Tibial nerve (tissue), 4 donors: ENCODE results near the gene TESMIN. TPM values are rescaled to one million over a fixed set of nuclear protein-coding genes. Genes with fewer than 3 reads are reported as not detected.

Experiments
- DNase-seq, 2 donors: peaks; one replicate each; pipeline ENCODE4 v3.0.0-alpha.2; 2019; ENCODE audit warnings: low spot score in 2 of 2
- H3K27ac ChIP-seq, 4 donors: fragments of 200-600 bp; sonication (generic) in 3 of 4; one replicate each; pipeline ENCODE4 v1.5.1; 2017 to 2019; ENCODE audit warnings: mild to moderate bottlenecking in 1 of 4
- H3K27me3 ChIP-seq, 2 donors: fragments of 200-600 bp; sonication (generic) in 1 of 2; one replicate each; pipeline versions ENCODE4 v1.5.1 to v1.6.0; 2017 to 2019
- H3K36me3 ChIP-seq, 3 donors: fragments of 200-600 bp; sonication (generic); one replicate each; pipeline ENCODE4 v1.5.1; 2018 to 2019
- H3K4me1 ChIP-seq, 4 donors: fragments of 200-600 bp; sonication (generic) in 3 of 4; one replicate each; pipeline ENCODE4 v1.5.1; 2017 to 2019
- H3K4me3 ChIP-seq, 4 donors: fragments of 200-600 bp; sonication (generic) in 3 of 4; one replicate each; pipeline ENCODE4 v1.5.1; 2017 to 2019; ENCODE audit warnings: mild to moderate bottlenecking in 1 of 4, moderate library complexity in 1 of 4
- H3K9me3 ChIP-seq, 4 donors: fragments of 200-600 bp; sonication (generic) in 3 of 4; one replicate each; pipeline ENCODE4 v1.5.1; 2017 to 2019
- CTCF ChIP-seq, 5 experiments: fragments of 200-600 bp in 3 of 5; fragments of 450-650 bp in 2 of 5; sonication (generic) in 3 of 5; IDR thresholded peaks; one replicate each; pipeline ENCODE4 v1.5.1; 2016 to 2019; ENCODE audit warnings: antibody characterized with exemption in 5 of 5, mild to moderate bottlenecking in 3 of 5, moderate library complexity in 2 of 5
- EP300 ChIP-seq, 2 donors: sonication (generic); formaldehyde crosslinking; IDR thresholded peaks; one replicate each; pipeline ENCODE4 v1.6.1; 2017; ENCODE audit warnings: antibody characterized with exemption in 2 of 2, mild to moderate bottlenecking in 1 of 2
- POLR2A ChIP-seq, 2 donors: fragments of 450-650 bp; IDR thresholded peaks; one replicate each; pipeline ENCODE4 v1.6.1; 2017; ENCODE audit warnings: antibody characterized with exemption in 2 of 2, mild to moderate bottlenecking in 2 of 2, moderate library complexity in 2 of 2
- WGBS, 2 donors: methylation state at CpG; one replicate each; pipeline ENCODE4 v1.1.5; 2018; 5-methylcytosine and 5-hydroxymethylcytosine counted together
- total RNA-seq, 4 donors: library from RNA; depleted of rRNA; stranded (reverse); fragments of >200 nt; gene quantifications; one replicate each; pipeline ENCODE4 v1.1.0, GENCODE V29; 2016

TESMIN gene
- total RNA-seq, 4 donors from 2014 or later, result 0.42 TPM; not detected in 3

- 85% methylated on average over 11 of the region's 11 CpGs for WGBS, 2 donors
- Histone ChIP-seq H3K27me3 (peaks cover 0 to 4% of the 10 kb centered on the region in 2 donors), H3K4me3 (no peak overlapping the region), H3K9me3 (peaks cover 0 to 15% (median 0%) of the 10 kb centered on the region in 4 donors), H3K36me3 (no peaks in the 10 kb centered on the region), H3K27ac (no peak overlapping the region), H3K4me1 (peaks cover 0 to 9% (median 0%) of the 10 kb centered on the region in 4 donors)
- no peak for DNase-seq
- no peak for TF ChIP-seq CTCF (IDR thresholded peaks at IDR 0.05)
- no peak for TF ChIP-seq EP300 (IDR thresholded peaks at IDR 0.05)
- no peak for TF ChIP-seq POLR2A (IDR thresholded peaks at IDR 0.05)
These were observed 35.7 kb downstream of the TESMIN start for GRCh38 chr11:68715456-68716122.

DNA sequence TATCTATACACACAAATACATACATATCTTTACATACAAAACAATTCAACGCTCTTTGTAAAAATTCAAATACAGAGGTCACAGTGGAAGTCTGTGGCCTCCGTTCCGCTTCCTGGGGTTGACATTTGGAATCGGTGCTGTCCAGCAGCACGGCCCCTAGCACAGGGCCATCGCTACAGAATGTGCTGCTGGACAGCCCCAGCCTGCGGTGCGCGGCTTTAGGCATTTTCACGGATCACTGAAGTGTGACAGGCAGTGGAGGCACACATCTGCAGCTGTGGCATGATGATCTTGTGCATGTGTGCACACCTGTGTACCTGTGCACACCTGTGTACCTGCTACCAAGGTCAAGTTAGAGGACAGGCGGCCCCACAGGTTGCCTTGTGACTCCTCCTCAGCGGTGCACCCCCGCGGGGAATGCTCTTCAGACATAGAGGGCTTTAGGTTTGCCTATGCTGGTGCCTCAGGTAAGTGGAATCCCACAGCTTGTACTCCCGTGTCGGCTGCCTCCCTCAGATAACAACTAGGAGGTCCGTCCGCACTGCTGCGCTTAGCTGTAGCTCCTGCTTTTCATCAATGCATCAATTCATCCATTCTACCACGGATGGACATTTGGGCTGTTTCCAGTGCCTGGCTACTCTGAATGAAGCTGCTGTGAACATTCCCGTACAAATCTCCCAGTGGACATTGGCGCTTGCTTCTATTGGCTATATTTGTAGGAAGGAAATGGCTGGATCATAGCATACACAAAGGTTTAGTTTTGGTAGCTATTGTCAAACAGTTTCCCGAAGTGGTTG is 37.1 kb downstream of the TESMIN start:
- Histone ChIP-seq H3K27me3 (peaks cover 0 to 4% of the 10 kb centered on the region in 2 donors), H3K9me3 (peaks cover 0 to 3% (median 0%) of the 10 kb centered on the region in 4 donors), H3K27ac (no peak overlapping the region), H3K4me3 (no peak overlapping the region), H3K4me1 (peaks cover 0 to 9% (median 0%) of the 10 kb centered on the region in 4 donors), H3K36me3 (no peaks in the 10 kb centered on the region)
- DNase-seq, result no peak
- TF ChIP-seq CTCF (IDR thresholded peaks at IDR 0.05) (no peak), POLR2A (IDR thresholded peaks at IDR 0.05) (no peak), EP300 (IDR thresholded peaks at IDR 0.05) (no peak)
- 47 to 60% methylated on average over 23 of the region's 23 CpGs for WGBS, 2 donors

GRCh38 chr11:68711114-68711513 is 40.2 kb downstream of the TESMIN start:
- no peak overlapping the region for H3K4me3 ChIP-seq
- peaks cover 0 to 9% (median 0%) of the 10 kb centered on the region in 4 donors for H3K4me1 ChIP-seq
- TF ChIP-seq EP300 (IDR thresholded peaks at IDR 0.05), result no peak
- no peak for TF ChIP-seq POLR2A (IDR thresholded peaks at IDR 0.05)
- no peak for TF ChIP-seq CTCF (IDR thresholded peaks at IDR 0.05)
- H3K9me3 ChIP-seq, result no peaks in the 10 kb centered on the region
- WGBS, 2 donors, result 91 to 93% methylated on average over 8 of the region's 8 CpGs
- no peak overlapping the region for H3K27ac ChIP-seq
- no peak for DNase-seq
- no peaks in the 10 kb centered on the region for H3K36me3 ChIP-seq
- H3K27me3 ChIP-seq, result peaks cover 0 to 4% of the 10 kb centered on the region in 2 donors

DNA sequence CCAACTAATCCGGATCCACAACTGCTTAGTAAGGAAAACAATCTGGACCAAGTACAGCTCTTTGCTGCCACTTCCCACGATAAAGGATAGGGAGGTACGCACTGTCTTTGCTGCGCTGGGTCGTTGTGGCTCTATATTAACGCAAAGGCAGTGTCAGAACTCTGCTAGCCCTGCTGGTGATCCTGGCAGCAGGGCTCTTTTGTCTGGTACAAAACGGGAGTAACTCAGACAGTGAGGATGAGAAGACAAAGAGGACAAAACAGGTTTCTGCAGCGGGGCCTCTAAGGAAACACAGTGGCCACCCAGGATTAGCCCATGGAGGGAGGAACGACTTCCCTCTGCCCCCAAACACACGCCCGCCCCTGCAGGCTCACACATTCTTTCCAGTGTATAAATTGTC is 40.9 kb downstream of the TESMIN start:
- peaks cover 0 to 9% (median 0%) of the 10 kb centered on the region in 4 donors for H3K4me1 ChIP-seq
- no peak for TF ChIP-seq POLR2A (IDR thresholded peaks at IDR 0.05)
- TF ChIP-seq CTCF (IDR thresholded peaks at IDR 0.05), result no peak
- no peak for TF ChIP-seq EP300 (IDR thresholded peaks at IDR 0.05)
- H3K9me3 ChIP-seq, result no peaks in the 10 kb centered on the region
- WGBS, 2 donors, result 72 to 73% methylated on average over 11 of the region's 11 CpGs
- no peak overlapping the region for H3K4me3 ChIP-seq
- no peaks in the 10 kb centered on the region for H3K36me3 ChIP-seq
- H3K27ac ChIP-seq, result no peak overlapping the region
- DNase-seq, result no peak
- peaks cover 0 to 7% of the 10 kb centered on the region in 2 donors for H3K27me3 ChIP-seq

DNA sequence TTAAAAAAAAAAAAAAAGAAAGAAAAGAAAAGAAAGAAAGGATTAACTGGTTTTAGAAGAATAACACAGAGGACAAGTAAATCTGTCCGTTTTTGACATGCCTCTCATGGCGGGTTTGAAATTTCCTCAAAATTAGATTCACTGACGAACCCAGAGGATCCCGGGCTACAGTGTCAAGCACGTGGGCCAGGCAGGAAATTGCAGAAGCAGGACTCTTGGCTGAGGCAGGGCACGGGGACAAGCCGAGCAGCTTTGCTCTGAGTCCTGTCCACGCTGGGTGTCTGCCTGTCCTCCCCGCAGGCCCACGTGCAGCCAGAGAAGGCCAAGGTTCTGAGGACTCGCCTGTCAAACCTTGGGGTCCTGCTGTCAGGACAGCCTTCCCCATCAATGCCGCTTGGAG is 42.3 kb downstream of the TESMIN start:
- peaks cover 0 to 1% (median 0%) of the 10 kb centered on the region in 4 donors for H3K4me1 ChIP-seq
- H3K36me3 ChIP-seq, result no peaks in the 10 kb centered on the region
- 90 to 91% methylated on average over 12 of the region's 12 CpGs for WGBS, 2 donors
- no peak overlapping the region for H3K27ac ChIP-seq
- no peaks in the 10 kb centered on the region for H3K9me3 ChIP-seq
- H3K27me3 ChIP-seq, result peaks cover 0 to 13% of the 10 kb centered on the region in 2 donors
- DNase-seq, result no peak
- TF ChIP-seq POLR2A (IDR thresholded peaks at IDR 0.05) (no peak), CTCF (IDR thresholded peaks at IDR 0.05) (no peak), EP300 (IDR thresholded peaks at IDR 0.05) (no peak)
- no peak overlapping the region for H3K4me3 ChIP-seq
